C4-2B (cell line): ENCODE results near the gene FGFRL1.

Experiments
- ZFX ChIP-seq: fragments of 450-650 bp; IDR thresholded peaks from 2 replicates; pipeline ENCODE4 v1.6.1; 2017
- TF ChIP-seq, protein P1 (sequence below): fragments of 450-650 bp; conservative IDR thresholded peaks from 2 replicates; pipeline ENCODE4 v1.5.1; 2017; ENCODE audit warnings: mild to moderate bottlenecking

DNA sequence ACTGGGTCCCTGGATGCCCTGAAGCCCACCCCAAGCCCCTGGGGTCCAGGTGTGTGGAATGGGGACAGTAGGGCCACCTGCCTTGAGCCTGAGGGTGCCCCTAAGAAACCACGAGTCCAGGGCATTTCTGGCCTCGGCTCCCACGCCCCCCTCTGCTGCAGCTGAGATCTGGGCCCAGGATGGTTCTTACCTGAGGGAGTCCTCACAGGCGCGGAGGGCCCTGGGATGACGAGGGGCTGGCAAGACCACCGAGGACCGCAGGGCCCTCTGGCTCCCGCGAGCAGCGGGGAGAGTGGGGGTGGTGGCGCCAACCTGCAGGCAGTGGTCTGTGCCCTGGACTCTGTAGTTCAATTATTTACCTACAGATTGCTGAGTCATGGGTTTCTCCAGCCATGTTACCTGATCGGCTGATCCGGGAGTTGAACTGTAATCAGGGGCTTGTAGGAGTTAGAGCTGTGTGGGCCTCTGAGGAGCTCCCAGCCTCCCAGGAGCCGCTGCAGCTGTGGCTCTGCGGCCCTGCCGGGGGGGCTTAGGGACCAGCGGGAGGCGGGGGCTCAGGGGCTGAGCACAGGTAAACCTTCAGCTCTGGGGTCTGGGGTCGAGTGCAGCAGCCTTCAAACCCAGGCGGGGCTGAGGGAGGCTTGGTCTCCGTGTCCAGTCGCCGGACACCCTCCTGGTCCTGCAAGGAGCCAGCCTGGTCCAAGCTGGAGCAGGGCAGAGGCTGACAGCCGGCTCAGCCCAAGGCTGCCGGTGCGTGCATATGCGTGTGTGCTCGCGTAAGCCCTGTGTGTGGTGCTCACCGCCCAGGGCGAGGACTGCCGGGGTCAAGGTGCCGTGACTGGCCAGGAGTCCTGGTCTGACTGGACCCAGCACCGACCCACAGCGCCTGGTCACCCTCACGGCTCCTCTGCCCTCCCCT lies 18.1 kb upstream of the FGFRL1 start, which contains the start of gene SLC26A1:
- TF ChIP-seq, protein P1, sequence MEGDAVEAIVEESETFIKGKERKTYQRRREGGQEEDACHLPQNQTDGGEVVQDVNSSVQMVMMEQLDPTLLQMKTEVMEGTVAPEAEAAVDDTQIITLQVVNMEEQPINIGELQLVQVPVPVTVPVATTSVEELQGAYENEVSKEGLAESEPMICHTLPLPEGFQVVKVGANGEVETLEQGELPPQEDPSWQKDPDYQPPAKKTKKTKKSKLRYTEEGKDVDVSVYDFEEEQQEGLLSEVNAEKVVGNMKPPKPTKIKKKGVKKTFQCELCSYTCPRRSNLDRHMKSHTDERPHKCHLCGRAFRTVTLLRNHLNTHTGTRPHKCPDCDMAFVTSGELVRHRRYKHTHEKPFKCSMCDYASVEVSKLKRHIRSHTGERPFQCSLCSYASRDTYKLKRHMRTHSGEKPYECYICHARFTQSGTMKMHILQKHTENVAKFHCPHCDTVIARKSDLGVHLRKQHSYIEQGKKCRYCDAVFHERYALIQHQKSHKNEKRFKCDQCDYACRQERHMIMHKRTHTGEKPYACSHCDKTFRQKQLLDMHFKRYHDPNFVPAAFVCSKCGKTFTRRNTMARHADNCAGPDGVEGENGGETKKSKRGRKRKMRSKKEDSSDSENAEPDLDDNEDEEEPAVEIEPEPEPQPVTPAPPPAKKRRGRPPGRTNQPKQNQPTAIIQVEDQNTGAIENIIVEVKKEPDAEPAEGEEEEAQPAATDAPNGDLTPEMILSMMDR, result no peak
- TF ChIP-seq ZFX, result peak; percentile 30; the same call in 1 of the 2 replicates
